Ureter (tissue), 1 donor: ENCODE measurements around the gene PLA2G4E. TPM values are rescaled to one million over a fixed set of nuclear protein-coding genes. Genes with fewer than 3 reads are reported as not detected.

Experiments
- DNase-seq: peaks from one replicate; pipeline ENCODE4 v3.0.0-alpha.2; 2020; ENCODE audit warnings: low spot score
- total RNA-seq: library from RNA; stranded (reverse); gene quantifications from one replicate; pipeline ENCODE4 v1.2.4, GENCODE V29; 2023
- donor health status: DM: yes; HTN: yes; CAD: no.

PLA2G4E gene
- total RNA-seq, 1 donor from 2014 or later, result 0.34 TPM

DNA sequence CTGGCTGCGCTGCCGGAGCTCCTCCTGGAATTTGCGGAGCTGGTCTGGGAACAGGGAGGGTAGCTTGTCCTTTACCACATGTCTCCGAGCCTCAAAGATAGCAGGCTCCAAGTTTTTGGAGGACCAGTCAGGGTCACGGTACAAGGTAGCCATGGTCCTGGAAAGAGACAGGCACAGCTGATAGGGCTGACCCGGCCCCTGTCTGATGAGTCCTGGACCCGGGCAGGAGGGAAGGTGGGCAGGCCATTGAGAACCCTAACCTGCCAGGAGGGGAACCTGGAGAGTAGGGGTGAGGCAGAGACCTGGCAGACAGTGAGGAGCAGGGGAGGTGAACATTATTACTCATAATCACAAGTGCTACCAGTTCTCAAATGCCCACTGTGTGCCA is 28.0 kb downstream of the PLA2G4E start:
- no peak for DNase-seq

DNA sequence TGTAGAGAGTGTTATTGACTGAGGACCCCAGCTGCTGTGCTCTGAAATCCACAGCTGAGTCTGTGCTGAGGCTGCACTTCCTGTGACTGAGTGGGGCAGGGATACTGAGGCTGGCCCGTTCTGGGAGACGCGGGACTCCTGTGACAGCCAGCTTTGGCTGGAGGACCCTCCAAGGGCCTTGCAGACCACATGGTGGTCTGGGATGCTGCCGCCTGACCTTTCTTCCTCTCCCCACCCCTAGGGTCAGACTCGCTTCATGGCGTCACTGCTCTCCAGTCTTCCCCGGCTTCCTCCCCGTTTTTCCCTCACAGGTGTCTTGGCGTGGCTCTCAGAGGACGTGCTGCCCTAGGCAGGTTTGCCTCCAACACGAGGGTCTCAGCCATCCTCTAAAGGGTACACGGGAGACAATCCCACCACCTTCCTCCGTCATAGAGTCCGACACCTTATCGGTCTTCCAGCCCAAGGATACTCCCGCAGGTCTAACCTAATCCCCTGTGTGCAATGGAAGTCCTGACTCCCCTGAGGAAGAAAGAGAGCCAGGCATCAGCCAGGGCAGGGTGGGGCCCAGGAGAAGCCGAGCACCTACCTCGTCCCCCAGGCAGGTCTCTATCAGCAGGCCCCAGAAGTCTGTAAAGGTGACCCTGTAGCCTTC is 28.6 kb downstream of the PLA2G4E start:
- DNase-seq, result no peak

DNA sequence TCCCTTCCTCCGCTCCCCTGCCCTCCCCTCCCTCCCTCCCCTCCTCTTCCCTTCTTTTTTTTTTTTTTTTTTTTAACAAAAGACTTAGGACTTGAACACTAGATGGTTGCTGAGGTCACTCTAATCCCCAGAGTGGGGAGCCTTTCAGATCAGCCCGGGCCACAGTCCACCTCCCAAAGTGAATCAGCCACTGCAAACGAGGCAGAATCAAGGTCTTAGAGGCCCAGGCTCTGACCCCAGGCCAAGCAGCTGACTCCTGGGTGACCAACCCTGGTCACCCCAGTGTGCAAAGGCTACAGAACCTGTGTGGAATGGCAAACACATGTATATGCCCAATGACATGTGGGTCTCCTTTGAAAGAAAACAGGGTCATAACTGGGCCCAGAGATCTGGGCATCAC is 30.2 kb downstream of the PLA2G4E start:
- DNase-seq, result no peak

DNA sequence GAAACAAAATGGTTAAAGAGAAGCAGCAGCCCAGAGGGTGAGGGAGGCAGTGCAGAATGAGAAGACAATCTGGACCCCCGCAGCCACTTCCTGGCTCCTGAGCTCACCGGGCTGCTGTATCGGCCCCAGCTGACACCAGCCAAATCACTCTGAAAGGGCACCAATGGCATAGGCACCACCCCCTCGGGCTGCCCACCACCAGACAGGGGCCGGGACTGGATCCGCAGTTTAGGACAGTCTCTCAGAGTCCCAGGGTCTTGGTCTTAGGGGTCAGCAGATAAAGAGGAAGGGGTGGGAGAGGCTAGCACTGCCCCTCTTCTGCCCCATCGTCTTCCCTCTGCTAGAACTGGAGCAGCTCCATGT is 30.6 kb downstream of the PLA2G4E start:
- DNase-seq, result no peak

DNA sequence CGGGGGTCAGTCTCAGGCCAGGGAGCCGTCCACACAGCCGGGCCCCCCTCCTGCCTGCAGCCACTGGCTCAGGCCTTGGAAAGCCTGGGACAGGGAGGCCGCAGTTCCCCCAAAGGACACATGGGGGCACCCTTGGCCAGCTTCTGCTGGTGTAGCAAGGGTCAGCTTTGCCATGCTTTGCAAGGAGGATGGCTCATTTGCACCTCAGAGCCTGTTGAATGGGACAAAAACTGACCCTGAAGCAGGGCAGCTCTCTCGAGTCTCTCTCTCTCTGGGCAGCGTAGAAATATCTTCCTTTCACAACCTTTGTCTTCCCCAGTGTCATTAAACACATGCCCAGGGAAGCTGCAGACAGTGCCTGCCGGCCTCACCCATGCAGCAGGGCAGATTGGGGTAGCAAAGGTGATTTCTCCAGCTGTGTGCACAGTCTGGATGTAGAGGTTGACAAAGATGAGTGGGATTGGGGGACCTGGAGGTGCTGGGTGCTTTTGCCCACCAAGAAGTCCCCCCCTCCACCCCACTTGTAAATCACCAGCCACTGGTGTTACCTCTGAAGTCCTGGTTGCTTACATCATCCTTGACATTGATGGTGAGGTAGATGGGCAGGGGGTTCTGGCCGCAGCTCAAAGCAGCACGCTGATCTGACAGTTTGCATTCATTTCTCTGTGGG is 31.1 kb downstream of the PLA2G4E start:
- peak; percentile 90 for DNase-seq

DNA sequence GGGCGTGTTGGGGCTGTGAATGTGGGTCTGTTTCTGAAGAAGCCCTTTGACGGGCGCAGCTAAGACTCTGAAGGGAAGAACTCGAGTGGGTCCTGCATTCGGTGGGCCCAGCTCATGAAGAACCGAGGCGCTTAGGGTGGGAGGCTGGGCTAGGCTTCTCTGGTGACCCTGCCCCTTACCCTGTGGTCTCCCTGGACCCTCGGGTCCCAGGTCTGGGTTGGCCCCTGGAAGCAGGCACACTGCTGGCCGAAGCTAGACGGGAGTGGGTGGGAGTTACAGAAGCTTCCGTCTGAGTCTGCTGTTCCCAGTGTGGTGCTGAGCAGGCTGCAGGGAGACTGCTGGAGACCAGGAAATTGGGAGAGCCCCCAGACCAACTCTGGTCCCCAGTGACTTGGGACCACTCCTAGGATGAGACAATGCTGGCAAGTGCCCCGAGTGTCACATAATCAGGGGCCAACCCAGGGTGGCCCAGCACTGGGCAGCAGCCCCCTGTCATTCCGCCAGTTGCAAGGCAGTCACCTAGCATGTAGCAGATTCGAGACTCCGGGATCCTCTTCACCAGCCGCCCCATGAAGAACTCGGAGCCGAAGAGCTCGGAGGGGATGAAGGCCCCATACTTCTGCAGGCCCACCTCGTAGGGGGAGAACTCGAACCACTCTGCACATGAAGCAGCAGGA is 31.8 kb downstream of the PLA2G4E start:
- DNase-seq, result no peak

DNA sequence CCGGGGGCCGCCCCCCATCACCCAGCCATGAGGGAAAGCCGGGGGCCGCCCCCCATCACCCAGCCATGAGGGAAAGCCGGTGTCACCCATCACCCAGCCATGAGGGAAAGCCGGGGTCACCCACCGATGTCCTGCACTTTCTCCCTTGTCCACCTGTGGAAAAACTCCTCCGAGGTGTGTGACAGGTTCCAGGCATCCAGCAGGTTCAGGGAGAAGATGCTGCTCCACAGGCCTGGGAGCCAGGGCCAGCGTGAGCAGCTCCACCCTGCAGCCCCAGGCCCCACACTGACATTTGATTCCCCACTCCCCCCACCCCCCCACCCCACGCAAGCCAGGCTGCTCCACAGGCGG is 32.9 kb downstream of the PLA2G4E start:
- DNase-seq, result no peak

DNA sequence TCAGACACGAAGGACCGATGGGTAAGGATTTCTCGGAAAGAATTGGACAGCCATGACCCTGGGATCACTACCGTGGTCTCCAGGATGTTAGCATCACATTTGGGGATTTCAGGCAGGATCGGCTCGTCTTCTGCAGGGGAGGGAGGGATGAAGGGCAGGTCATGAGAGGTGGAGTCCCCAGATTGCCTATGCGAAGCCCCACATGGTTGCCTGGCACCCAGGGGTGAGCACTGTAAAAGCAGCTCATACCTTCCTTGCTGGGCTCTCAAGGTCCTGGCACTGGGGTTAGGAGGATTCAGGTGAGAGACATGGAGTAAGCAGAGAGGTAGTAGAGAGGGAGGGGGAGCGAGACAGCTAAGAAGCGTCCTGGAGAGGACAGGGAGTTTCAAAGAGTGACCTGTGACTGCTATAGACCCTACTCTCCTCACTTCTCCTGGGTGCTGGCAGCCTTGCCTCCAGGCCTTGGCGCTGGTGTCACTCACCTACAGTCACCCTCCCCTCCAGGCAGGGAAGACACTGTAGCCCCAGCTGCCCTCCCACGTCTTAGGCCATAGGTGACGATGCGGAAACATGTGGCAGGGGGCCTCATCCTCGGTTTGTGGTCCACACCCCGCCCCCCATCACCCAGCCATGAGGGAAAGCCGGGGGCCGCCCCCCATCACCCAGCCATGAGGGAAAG is 33.5 kb downstream of the PLA2G4E start:
- DNase-seq, result no peak

DNA sequence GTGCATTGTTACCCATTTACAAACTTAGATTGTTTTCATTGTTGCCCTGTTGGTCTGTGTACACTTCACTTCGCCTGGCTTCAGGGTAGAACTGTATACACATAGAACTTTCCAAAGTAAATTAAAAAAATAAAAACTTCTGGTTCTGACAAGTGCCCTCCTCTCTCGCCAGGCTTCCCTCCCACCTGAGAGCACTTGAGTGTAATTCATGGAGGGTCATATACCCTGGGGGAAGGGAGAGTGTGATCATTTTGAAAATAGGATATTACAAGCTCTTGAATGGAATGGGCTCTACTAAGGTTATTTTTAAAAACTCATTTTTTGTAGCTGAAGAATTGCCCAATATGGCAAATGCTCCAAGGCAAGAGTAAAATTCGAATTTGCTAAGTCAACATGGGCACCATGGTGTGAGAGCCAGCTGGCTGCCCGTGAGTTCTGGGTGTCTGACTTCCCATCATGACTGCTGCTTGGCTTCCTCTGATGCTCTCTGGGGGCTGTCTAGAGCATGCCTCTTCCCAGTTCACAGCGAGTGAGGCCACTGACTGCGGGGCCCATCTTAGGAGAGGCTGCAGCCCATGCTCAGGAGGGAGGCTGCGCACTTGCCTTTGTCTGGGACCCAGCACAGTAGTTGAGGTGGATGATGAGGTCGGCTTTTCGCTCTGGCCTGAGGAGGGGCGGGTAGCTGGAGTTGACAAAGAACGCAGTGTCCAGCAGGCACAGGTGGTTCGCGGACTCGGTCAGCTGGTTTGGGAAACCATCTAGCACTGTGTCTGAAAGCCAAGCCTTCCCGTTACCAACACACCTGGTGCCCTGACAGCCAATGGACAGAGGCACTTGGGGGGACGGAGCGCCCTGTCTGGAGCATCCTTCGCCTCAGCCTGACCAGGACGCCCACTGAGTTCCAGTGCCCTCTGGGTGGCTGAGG is 35.3 kb downstream of the PLA2G4E start:
- no peak for DNase-seq

DNA sequence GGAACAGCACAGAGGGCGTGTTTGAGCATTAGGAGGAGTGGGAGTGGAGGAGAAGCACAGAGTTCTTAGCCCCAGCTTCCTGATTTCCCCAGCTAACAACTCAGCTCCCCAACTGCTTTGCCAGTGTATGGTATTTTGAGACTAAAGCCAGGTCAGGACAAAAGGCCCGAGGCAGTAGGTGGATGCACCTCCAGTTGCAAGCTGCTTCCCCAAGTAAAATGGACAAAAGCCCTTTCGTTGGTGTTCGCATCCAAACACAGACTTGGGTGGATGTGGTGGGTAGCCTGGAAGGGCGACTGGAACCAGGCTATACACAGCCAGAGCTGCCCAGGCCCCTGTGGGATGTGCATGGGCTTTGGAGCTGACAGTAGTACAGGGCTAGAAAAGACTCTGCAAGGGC is 36.2 kb downstream of the PLA2G4E start:
- DNase-seq, result no peak

DNA sequence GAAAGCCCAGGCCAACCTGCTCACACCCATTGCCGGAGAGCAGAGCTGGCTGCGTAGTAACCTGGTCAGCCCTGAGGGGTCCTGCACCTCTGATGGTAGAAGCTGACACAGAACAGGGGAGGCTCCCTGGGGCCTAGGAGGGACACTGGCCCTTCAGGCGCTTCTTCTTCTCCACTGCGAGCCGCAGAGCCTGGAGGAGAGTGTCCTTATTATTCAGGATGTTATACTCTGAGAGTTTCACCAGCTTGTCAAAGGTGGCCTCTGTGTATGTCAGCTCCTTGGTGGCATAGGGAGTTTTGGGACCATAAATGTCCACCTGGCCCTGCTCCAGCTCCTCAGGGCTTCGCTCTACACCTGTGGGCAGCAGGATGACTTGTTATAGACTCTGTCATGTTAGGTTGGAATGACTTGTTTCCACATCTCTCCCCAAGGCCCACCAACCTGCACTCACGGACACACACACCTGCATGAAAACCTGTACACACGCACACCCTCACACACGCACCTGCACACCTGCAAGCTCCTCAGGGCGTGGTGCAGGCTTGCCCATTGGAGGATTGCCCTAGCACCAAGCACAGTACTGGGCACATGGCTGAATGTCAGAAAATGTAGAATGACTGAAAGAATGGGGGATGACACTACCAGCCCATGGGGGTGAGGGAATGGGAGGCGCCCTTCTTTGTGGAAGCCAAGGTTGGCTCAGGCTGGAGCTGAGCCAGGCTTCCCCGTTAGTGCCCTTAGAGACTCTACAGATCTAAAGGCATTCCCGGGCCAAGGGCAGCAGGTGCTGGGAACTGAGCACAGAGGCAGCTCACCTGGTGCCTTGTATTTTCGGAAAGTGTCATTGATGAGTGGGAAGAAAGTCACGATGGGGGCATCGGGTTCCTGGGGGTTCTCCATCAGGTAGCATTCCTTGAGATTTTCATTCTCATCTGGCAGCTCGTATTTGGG is 36.9 kb downstream of the PLA2G4E start:
- no peak for DNase-seq

DNA sequence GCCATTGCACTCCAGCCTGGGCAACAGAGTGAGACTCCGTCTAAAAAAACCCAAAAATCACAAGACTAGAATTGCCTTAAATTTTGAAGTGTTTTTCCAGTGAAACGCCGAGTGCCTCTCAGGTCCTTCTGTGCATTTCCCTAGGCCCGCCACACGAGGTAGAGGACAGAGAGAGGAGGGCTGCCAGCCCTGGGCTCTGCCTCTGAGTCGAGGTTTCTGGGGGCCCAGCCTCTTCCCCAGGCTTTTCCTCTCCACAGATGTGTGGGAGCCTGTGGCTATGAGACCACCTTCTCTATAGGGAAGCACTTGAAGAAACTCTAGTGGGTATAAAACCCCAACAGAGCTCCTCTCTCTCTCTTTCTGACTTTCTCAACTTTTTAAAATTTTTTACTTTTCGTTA is 37.6 kb downstream of the PLA2G4E start:
- DNase-seq, result no peak

DNA sequence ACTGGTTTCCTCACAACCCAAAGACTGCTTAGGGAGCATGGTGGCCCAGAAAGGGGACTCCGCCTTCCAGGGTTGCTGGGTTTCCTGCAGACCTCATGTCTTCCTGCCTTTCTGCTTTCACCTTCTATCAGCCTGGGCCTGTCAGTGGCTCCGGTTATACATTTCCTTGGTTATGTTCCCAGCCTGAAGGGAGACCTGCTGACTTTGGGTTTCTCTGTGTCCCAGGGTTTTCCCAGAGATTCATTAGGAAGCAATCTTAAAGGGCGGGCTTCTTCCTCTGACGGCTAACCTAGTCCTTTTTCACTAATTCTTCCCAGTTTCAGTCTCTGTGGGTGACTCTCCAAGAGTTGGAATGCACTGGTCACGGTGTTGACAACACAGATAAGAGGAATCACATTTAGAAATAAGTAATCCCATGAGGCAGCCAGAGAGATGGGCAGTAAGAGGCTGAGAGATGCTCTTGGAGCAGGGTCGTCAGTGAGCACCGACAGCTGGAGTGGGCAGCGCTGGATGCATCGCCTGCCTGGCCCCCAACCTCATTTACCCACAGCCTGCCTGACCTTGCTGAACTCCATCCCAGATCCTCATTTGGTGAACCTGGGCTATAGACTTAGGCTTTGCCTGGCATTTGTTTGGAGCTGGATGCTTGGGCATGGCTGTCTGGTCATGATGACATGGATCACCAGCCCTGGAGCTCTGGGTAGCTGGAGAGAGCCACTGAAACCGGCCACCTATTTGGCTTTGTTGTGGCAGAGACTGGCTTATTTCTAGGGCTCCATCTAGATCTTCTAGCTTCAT is 38.5 kb downstream of the PLA2G4E start:
- peak; percentile 34 for DNase-seq

DNA sequence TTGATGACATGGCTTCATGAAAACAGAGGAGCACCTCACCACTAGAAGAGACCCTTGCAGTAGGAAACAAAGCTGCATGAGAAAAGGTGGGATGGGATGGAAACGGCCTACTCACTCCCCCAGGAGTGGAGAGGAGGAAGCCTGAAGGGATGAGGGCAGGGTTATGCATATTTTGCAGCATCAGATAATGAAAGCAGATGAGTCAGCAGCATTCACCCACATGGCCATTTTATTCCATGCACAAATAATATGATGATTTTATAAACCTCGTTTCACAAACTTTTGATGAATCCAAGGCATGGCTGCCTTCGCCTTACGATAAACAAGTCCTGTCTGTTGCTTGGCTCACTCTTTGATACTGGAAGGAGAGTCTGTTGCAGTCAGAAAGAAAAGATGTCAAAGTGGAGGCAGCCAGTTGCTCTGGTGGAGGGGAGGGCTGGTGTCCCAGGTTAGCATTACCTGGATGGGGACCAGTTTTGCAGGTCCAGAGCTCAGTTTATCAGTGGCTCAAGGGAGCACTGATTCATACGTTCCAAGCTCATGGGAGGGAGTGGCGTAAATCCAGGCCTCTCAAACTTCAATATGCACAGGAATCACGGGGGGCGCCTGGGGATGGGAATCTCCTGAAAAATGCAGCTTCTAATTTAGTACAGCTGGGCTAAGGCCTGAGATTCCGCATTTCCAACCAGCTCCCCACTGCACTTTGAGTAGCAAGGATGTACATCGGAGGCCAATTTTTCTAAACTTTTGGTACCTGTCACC is 39.3 kb downstream of the PLA2G4E start:
- DNase-seq, result peak; percentile 10

DNA sequence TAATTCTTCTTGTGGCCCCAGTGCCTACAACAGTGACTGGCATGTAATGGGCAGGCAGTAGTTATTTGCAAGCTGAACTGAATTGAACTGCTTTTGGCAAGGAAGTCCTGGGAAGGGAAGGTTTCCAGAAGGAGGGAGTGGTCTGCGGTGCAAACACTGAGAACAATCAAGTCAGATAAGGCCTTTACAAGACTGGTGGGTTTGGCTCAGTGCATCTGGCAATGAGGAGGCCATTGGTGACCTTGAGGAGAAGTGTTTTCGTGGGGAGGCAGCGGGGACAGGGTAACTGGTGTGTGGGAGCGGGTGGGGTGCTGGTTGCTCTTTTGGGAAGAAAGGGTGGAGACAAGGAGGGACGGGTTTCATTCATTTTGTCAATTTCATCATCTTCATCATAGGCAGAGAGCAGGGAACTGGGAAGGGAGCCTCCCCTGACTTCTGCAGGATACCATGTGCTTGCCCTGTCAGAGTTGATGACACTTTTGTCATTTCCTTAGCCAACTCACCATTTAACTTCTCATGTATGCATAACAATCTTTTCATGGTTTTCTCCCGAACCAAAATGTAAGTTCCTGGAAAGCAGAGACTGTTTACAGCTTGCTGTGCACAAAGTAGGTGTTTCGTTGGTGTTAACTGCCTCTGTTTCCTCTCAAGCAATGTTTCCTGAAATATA is 40.1 kb downstream of the PLA2G4E start:
- peak; percentile 37 for DNase-seq

DNA sequence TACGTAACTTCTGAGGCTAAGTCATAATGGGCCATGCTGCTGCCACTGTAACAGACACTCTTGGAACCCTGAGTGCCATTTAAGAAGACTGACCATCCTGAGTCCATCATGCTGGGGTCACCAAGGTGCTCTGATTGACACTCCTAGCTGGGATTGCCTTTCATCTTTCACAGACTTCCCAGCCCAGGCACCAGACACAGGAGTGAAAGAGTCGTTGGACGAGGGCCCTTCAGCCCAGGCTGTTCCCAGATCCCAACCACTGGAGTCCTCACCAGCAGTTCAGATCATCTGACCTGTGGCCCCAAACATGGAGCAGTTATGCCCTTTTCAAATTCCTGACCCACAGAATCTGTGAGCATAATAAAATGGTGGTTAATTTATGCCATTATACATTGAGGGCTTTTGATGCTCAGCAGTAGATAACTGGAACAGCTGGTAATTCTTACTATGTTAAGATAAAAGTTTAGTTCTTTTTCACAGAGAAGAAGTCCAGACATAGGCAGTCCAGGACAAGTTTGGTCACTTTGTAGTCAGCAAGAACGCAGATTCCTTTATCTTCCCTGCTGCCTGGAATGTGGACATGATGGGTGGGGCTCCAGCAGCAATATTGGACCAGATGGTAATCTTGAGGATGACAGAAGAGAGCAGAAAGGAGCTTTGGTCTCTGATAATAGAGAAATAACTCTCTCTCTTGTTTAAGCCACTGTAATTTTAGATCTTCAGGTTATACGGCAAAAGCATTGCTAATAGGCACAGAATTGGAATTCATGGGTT is 41.2 kb downstream of the PLA2G4E start:
- peak; percentile 35 for DNase-seq

DNA sequence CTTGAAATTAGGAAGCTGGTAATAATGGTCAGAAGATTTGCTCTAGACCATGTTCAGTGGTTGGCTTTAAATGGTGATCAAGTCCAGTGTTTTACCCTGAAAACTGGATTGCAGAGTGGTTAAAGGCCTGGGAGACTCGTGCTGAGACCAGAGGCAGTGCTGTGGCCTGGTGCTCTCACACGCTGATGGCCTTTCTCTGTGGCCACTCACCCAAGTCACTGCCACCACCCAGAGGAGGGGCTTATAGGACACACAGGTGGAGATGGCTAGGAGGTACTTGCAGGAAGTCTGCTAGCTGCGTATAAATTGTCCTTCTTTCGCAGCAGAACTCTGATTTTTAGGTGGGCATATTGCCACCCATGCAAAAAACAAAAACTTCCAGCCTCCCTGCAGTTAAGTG is 42.3 kb downstream of the PLA2G4E start:
- DNase-seq, result peak; percentile 20
